Measurements from ENCODE around the gene ZNF544.
"Not testable (repeated sequence)": the region's sequence is repeated elsewhere in the genome, so short reads cannot be mapped to it uniquely, and the experiment has no call there.

Gene ZNF544

DNA sequence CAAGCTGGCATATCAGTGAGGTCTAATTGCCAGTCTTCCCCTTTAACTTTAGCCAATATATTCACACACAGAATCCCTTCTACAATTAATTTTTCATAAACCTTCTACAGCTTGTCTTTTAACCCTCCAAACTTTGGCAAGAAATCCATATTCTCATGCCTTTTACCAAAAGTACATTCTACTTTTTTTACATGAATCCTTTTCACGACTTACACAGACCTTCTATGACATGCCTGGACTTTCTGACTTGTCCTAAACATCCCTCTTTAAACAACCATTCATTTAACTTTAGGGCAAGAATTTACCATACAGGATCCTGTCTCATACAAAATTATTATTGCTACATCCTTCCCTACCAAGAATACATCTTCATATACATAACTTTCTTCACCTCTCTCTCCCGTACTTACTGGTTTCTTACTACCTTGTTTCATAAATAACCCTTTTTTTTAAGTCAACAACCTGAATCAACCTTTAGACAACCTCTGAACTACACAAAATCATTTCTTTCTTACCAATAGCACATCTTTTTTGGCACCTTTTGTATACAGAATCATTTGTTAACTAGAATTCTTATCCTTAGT, 23.5 kb downstream of the ZNF544 start:
- no peak for TF ChIP-seq CTCF (IDR thresholded peaks at IDR 0.05)
- DNase-seq (ENCODE audit: low spot score), result no peak
- Histone ChIP-seq H3K4me3 (no peak overlapping the region), H3K27ac (no peak overlapping the region)

DNA sequence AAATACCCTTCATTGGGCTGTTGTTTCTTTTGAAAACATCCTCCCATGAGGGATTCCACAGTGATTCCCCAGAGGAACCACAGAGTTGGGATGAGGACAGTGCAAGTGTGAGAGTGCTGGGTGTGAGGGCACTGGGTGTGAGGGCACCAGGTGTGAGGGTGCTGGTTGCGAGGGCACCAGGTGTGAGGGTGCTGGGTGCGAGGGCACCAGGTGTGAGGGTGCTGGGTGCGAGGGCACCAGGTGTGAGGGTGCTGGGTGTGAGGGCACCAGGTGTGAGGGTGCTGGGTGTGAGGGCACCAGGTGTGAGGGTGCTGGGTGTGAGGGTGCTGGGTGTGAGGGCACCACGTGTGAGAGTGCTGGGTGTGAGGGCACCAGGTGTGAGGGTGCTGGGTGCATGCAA, 29.5 kb downstream of the ZNF544 start:
- not testable (repeated sequence) for DNase-seq (ENCODE audit: low spot score)

GRCh38 chr19:58261600-58261967, 32.9 kb downstream of the ZNF544 start:
- no peak for DNase-seq (ENCODE audit: low spot score)
- Histone ChIP-seq H3K4me3 (peak overlapping the region; percentile 38), H3K27ac (no peak overlapping the region)
- TF ChIP-seq CTCF (IDR thresholded peaks at IDR 0.05), result no peak

More for the DNA sequence above, 29.5 kb downstream of the ZNF544 start:
- peak overlapping the region; percentile 5 for H3K4me3 ChIP-seq
- H3K27ac ChIP-seq, result not testable (repeated sequence)

- no peak for DNase-seq (ENCODE audit: low spot score)
- no peak for TF ChIP-seq CTCF (IDR thresholded peaks at IDR 0.05)
- Histone ChIP-seq H3K27ac (no peak overlapping the region), H3K4me3 (peak overlapping the region; percentile 46)
Observed at GRCh38 chr19:58261968-58262921, 33.5 kb downstream of the ZNF544 start.

GRCh38 chr19:58262922-58263296, 34.2 kb downstream of the ZNF544 start:
- no peak for DNase-seq (ENCODE audit: low spot score)
- Histone ChIP-seq H3K4me3 (peak overlapping the region; percentile 46), H3K27ac (no peak overlapping the region)
- no peak for TF ChIP-seq CTCF (IDR thresholded peaks at IDR 0.05)

DNA sequence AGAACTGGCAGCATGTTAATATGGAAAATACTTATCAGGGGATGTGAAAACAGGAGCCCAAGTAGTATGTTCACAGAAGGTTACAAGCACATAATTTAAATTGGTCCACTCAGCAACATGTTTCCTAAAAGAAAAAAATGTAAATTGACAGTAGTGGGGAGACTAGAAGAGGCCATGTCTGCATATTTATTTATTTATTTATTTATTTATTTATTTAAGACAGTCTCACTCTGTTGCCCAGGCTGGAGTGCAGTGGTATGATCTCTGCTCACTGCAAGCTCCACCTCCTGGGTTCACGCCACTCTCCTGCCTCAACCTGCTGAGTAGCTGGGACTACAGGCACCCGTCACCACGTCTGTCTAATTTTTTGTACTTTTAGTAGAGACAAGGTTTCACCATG, 36.4 kb downstream of the ZNF544 start:
- no peak for DNase-seq (ENCODE audit: low spot score)
- H3K27ac ChIP-seq, result no peak overlapping the region
- no peak overlapping the region for H3K4me3 ChIP-seq
- no peak for TF ChIP-seq CTCF (IDR thresholded peaks at IDR 0.05)

- no peak for TF ChIP-seq CTCF (IDR thresholded peaks at IDR 0.05)
- DNase-seq (ENCODE audit: low spot score), result no peak
- Histone ChIP-seq H3K27ac (no peak overlapping the region), H3K4me3 (no peak overlapping the region)
Observed at GRCh38 chr19:58268344-58268743, 39.6 kb downstream of the ZNF544 start.
